HG03095 (cell line): ENCODE results near the gene EID3.

Experiments
- ATAC-seq: cut with Tn5 transposase; IDR thresholded peaks from one replicate; pipeline ENCODE4 v1.9.1; 2021; ENCODE audit warnings: moderate library complexity; ENCODE audit not compliant: unreplicated experiment

EID3 gene

DNA sequence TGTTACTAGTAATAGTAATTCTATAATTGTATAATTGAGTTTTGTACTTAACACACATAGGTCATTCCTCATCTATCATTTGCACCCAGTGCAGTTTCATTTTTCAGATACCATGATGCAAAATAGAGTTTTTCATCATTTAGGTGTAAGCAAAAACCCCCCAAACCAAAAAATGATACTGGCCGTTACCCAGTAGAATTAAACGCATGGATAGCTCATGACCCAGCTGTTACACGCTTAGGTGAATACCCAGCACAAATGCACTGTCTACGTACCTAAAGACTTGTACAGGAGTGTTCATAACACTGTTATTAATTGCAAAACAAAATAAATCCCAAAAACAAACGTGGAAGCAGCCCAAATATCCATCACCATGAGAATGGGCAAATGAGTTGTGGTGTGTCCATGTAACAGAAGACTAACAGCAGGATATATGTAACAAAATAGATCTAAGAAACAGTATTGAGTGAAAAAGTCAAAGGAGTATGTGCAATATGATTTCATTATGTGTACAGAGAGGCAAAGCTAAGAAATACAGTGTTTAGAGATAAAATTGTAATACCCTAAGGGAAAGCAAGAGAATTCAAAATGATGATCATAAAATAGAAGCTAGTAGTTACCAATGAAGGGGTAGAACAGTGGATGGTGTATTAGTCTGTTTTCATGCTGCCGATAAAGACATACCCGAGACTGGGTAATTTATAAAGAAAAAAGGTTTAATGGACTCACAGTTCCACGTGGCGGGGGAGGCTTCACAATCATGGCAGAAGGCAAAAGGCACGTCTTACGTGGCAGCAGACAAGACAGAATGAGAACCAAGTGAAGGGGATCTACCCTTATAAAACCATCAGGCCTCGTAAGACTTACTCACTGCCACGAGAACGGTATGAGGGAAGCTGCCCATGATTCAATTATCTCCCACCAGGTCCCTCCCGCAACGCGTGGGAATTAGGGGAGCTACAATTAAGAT lies 49.8 kb downstream of the EID3 start:
- no peak for ATAC-seq

DNA sequence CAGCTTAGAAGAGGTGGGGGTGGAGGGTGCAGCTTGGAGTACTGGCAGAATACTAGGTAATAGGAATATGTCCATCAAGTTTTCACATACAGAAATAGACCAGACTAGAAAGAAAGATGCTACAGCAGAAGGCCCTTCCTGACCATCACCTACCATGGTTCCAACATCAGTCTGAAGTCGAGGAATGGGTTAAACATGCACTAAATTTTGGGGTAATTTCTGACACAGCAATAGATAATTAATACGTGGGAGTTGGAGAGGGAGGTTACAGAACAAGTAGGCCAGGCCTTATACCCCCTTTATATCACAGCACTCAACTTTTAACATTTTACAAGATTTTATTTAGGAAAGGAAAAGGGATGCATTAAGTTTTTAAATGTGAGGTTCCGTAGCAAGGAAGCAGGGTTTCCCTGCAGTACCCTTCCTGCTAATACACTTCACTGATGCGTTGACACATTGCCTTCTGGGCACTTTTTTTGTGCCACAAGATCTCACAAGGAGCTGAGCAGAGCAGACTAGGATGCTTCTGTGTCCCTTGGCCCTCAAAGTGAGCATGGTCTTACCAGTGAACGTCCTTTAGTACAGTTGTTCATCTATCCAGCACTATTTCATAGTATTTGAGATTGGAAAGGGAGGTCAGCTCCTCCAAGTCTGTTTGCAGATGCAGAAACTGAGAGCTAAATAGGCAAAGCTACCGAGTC lies 50.8 kb downstream of the EID3 start:
- ATAC-seq = no peak
